ENCODE data around the gene AKR1E2.
"Not testable (repeated sequence)": the region's sequence is repeated elsewhere in the genome, so short reads cannot be mapped to it uniquely, and the experiment has no call there.

AKR1E2 gene

DNA sequence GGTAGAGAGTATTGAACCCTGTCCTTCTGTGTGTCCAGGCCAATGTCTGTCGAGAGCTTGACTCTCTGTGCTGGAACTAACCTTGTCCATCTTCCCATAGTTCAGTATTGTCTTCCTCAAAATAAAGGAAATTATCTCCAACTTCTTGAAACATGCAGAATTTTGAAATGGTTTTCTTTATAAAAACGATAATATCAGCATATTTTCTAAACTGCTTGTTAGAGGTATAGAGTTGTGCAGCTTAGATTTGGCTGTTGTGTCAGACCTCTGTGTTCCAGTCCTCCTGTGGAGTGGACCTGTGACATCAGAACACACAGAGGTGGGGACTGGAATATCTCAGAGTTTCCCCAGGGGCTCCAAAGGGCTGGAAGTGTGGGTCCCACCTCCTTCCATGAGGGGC is 22.2 kb upstream of the AKR1E2 start:
- no peaks in the 10 kb centered on the region for H3K9me3 ChIP-seq (ENCODE audit: control insufficient read depth, insufficient read depth, low read length)
- no peaks in the 10 kb centered on the region for H3K36me3 ChIP-seq (ENCODE audit: insufficient read depth, low read length)
- H3K4me1 ChIP-seq (ENCODE audit: insufficient read depth, low read length): no peaks in the 10 kb centered on the region
- H3K9ac ChIP-seq (ENCODE audit: low read depth, low read length): no peak overlapping the region

DNA sequence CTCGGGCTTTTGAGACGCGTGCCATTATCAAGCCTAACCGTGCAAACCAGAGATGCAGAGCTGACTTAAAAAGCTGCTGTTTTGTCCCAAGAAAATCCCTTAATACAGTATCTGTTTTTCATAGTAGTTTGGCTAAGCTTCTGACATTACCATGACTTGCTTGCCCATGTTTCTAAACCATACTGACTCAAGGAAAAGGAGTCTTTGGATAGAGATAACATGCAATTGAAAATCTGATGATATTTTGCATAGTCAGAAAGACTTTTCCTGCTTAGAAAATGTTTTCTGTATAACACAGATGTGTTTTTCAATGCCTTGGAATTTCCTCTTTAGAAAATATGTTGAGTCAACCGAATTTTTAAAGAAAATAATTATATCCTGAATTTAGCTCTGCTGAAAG is 21.5 kb upstream of the AKR1E2 start:
- no peak overlapping the region for H3K9ac ChIP-seq (ENCODE audit: low read depth, low read length)
- H3K9me3 ChIP-seq (ENCODE audit: control insufficient read depth, insufficient read depth, low read length): no peaks in the 10 kb centered on the region
- H3K4me1 ChIP-seq (ENCODE audit: insufficient read depth, low read length): no peaks in the 10 kb centered on the region
- no peaks in the 10 kb centered on the region for H3K36me3 ChIP-seq (ENCODE audit: insufficient read depth, low read length)

DNA sequence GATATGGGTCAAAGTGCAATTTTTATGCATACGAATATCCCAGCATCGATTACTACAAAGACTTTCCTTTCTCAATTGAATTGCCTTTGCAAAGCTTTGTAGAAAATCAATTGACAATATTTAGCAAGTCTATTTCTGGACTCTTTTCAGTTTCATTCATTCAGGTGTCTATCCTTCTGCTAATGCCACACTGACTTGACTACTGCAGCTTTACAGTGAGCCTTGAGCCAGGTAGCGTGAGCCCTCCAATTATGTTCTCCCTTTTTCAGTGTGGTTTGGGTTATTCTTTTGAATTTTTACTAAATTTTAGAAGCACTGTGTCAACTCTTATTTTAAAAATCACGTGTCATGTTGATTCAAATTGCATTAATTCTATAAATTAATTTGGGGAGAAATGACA is 19.5 kb upstream of the AKR1E2 start:
- H3K36me3 ChIP-seq (ENCODE audit: insufficient read depth, low read length): no peaks in the 10 kb centered on the region
- H3K9me3 ChIP-seq (ENCODE audit: control insufficient read depth, insufficient read depth, low read length): no peaks in the 10 kb centered on the region
- H3K4me1 ChIP-seq (ENCODE audit: insufficient read depth, low read length): no peaks in the 10 kb centered on the region
- H3K9ac ChIP-seq (ENCODE audit: low read depth, low read length): no peak overlapping the region

DNA sequence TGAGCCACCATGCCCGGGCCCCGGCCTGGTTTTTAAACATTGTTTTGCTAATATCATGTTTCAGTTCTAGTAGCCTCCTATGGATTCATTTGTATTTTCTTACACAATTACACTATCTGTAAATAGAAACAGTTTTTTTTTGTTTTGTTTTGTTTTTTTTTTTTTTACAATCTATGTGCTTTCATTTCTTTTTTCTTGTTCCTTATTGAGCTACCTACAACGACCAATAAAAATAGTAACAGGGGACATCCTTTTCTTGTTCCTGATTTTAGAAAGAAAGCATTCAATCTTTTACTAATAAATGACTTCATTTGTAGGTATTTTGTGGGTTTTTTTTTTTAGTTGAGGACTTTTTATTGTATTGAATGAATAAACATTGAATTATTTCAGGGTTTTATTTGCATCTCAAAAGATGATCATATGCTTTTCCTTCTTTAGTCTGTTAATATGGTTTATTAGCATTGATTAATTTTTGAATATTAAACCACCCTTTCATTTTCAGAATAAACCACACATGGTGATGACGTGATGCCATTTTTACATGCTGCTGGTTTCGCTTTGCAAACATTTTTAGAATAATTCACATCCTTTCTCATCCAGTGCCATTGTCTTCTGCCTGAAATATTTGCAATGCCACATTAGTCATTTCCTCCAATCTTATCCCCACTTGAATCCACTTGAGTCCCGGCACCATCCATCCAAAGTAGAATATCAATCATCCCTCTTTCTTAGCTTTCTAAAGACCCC is 18.1 kb upstream of the AKR1E2 start:
- no peaks in the 10 kb centered on the region for H3K36me3 ChIP-seq (ENCODE audit: insufficient read depth, low read length)
- no peak overlapping the region for H3K9ac ChIP-seq (ENCODE audit: low read depth, low read length)
- no peaks in the 10 kb centered on the region for H3K4me1 ChIP-seq (ENCODE audit: insufficient read depth, low read length)
- H3K9me3 ChIP-seq (ENCODE audit: control insufficient read depth, insufficient read depth, low read length): no peaks in the 10 kb centered on the region

- Histone ChIP-seq H3K4me1 (ENCODE audit: insufficient read depth, low read length) (no peaks in the 10 kb centered on the region), H3K9ac (ENCODE audit: low read depth, low read length) (no peak overlapping the region), H3K36me3 (ENCODE audit: insufficient read depth, low read length) (no peaks in the 10 kb centered on the region), H3K9me3 (ENCODE audit: control insufficient read depth, insufficient read depth, low read length) (no peaks in the 10 kb centered on the region)
These were observed 16.9 kb upstream of the AKR1E2 start for GRCh38 chr10:4809156-4809555.

- Histone ChIP-seq H3K36me3 (ENCODE audit: insufficient read depth, low read length) (no peaks in the 10 kb centered on the region), H3K9ac (ENCODE audit: low read depth, low read length) (no peak overlapping the region), H3K4me1 (ENCODE audit: insufficient read depth, low read length) (no peaks in the 10 kb centered on the region), H3K9me3 (ENCODE audit: control insufficient read depth, insufficient read depth, low read length) (no peaks in the 10 kb centered on the region)
These were observed 15.9 kb upstream of the AKR1E2 start for GRCh38 chr10:4810092-4810491.

- Histone ChIP-seq H3K36me3 (ENCODE audit: insufficient read depth, low read length) (no peaks in the 10 kb centered on the region), H3K9ac (ENCODE audit: low read depth, low read length) (no peak overlapping the region), H3K9me3 (ENCODE audit: control insufficient read depth, insufficient read depth, low read length) (peaks cover 4% of the 10 kb centered on the region; the same call in 1 of the 2 replicates), H3K4me1 (ENCODE audit: insufficient read depth, low read length) (no peaks in the 10 kb centered on the region)
These were observed 14.0 kb upstream of the AKR1E2 start for GRCh38 chr10:4812046-4812445.

GRCh38 chr10:4813023-4813422 is 13.0 kb upstream of the AKR1E2 start:
- Histone ChIP-seq H3K9ac (ENCODE audit: low read depth, low read length) (no peak overlapping the region), H3K36me3 (ENCODE audit: insufficient read depth, low read length) (no peaks in the 10 kb centered on the region), H3K9me3 (ENCODE audit: control insufficient read depth, insufficient read depth, low read length) (peaks cover 4% of the 10 kb centered on the region; the same call in 1 of the 2 replicates), H3K4me1 (ENCODE audit: insufficient read depth, low read length) (no peaks in the 10 kb centered on the region)

GRCh38 chr10:4813496-4813895 is 12.5 kb upstream of the AKR1E2 start:
- Histone ChIP-seq H3K36me3 (ENCODE audit: insufficient read depth, low read length) (no peaks in the 10 kb centered on the region), H3K9ac (ENCODE audit: low read depth, low read length) (no peak overlapping the region), H3K9me3 (ENCODE audit: control insufficient read depth, insufficient read depth, low read length) (peaks cover 4% of the 10 kb centered on the region; the same call in 1 of the 2 replicates), H3K4me1 (ENCODE audit: insufficient read depth, low read length) (no peaks in the 10 kb centered on the region)

DNA sequence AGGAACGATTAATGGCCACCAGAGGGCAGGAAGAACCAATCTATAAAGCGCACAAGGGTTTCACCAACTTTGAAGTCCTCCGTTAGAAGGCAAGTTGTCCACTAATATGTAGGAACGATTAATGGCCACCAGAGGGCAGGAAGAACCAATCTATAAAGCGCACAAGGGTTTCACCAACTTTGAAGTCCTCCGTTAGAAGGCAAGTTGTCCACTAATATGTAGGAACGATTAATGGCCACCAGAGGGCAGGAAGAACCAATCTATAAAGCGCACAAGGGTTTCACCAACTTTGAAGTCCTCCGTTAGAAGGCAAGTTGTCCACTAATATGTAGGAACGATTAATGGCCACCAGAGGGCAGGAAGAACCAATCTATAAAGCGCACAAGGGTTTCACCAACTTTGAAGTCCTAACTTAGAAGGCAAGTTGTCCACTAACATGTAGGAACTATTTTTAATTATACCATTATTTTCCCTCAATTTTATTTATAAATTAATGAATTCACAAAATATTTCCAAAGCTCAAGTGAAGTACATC is 10.3 kb upstream of the AKR1E2 start:
- H3K4me1 ChIP-seq (ENCODE audit: insufficient read depth, low read length); H3K36me3 ChIP-seq (ENCODE audit: insufficient read depth, low read length); H3K9me3 ChIP-seq (ENCODE audit: control insufficient read depth, insufficient read depth, low read length); H3K9ac ChIP-seq (ENCODE audit: low read depth, low read length): not testable (repeated sequence)

DNA sequence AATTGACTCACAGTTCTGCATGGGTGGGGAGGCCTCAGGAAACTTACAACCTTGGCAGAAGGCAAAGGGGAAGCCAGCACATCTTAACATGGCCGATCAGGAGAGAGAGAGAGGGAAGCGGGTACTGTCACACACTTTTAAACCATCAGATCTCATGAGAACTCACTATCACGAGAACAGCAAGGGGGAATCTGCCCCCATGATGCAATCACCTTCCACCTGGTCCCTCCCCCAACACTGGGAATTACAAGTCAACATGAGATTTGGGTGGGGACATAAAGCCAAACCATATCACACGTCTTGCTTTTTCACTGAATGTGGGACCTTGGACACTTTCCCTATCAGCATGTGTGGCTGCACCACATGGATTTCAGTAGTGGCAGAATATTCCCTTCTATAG is 9.0 kb upstream of the AKR1E2 start:
- Histone ChIP-seq H3K9me3 (ENCODE audit: control insufficient read depth, insufficient read depth, low read length) (peaks cover 4% of the 10 kb centered on the region; the same call in 1 of the 2 replicates), H3K36me3 (ENCODE audit: insufficient read depth, low read length) (no peaks in the 10 kb centered on the region), H3K4me1 (ENCODE audit: insufficient read depth, low read length) (no peaks in the 10 kb centered on the region), H3K9ac (ENCODE audit: low read depth, low read length) (no peak overlapping the region)

GRCh38 chr10:4819067-4819466 is 6.9 kb upstream of the AKR1E2 start:
- Histone ChIP-seq H3K4me1 (ENCODE audit: insufficient read depth, low read length) (no peaks in the 10 kb centered on the region), H3K9ac (ENCODE audit: low read depth, low read length) (no peak overlapping the region), H3K36me3 (ENCODE audit: insufficient read depth, low read length) (no peaks in the 10 kb centered on the region), H3K9me3 (ENCODE audit: control insufficient read depth, insufficient read depth, low read length) (peaks cover 4% of the 10 kb centered on the region; the same call in 1 of the 2 replicates)

DNA sequence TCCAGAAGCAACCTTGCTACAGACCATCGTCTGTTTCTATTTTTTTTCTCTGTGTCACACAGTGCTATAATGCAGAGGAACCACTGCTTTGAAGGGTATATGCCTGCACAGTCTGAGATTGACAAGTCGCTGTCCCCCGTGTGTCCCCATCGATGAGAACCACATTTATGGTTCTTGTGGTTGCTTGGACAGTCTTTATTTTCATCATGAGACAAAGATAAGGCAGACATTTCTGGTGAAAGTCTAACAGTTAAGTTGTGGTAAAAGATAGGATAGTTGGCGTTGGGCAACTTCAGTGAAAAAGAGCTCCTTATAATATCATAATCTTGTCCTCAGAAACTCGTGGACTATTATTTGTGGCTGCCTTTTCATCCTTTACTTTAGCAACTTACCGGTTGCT is 6.3 kb upstream of the AKR1E2 start:
- Histone ChIP-seq H3K36me3 (ENCODE audit: insufficient read depth, low read length) (no peaks in the 10 kb centered on the region), H3K9ac (ENCODE audit: low read depth, low read length) (no peak overlapping the region), H3K9me3 (ENCODE audit: control insufficient read depth, insufficient read depth, low read length) (peaks cover 4% of the 10 kb centered on the region; the same call in 1 of the 2 replicates), H3K4me1 (ENCODE audit: insufficient read depth, low read length) (no peaks in the 10 kb centered on the region)

DNA sequence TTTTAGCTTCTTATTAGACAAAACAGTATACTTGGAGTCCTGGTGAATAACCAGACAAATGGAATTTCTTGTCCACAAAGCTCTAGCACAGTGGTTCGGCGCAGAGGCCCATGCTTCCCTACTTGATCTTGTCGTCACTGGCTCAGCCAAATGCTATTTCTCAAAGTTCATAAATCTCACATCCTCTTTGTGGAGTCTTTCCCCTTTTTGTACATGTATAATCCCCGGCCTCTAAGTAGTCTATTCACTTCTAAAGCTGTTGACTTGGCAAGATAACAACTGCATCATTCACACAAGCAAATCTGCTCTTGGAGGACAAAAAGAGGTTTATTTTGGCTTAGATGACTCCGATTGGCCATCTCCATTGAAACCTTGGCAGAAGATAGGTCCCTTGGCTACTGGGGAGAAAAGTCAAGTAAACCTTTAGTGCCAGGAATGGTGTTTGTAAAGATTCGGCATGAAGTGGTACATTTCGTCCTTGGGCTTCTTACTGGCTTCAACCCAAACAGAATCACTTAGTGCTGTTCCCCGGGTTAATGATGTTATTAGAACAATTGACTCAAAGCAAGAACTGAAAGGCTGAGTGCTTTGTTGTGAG is 5.1 kb upstream of the AKR1E2 start:
- H3K9me3 ChIP-seq (ENCODE audit: control insufficient read depth, insufficient read depth, low read length): peaks cover 4% of the 10 kb centered on the region; the same call in 1 of the 2 replicates
- no peak overlapping the region for H3K9ac ChIP-seq (ENCODE audit: low read depth, low read length)
- H3K36me3 ChIP-seq (ENCODE audit: insufficient read depth, low read length): no peaks in the 10 kb centered on the region
- H3K4me1 ChIP-seq (ENCODE audit: insufficient read depth, low read length): no peaks in the 10 kb centered on the region

DNA sequence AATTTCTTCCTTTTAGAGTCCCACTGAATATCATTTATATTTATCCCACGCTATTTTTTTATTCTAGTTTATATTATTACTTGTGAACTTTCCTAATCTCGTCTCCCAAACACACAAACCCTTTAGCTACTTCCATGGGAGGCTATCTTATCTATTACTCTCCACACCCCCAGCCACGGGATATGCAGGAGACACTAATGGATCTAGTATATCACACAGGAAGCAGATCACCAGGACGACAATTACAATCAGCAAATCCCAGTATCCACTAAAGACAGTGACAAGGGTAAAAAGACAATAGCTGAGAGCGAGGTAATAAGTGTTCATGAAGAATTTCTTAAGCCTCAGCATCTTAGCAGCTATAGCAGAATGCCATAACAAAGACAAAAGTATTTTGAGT is 3.8 kb upstream of the AKR1E2 start:
- Histone ChIP-seq H3K4me1 (ENCODE audit: insufficient read depth, low read length) (no peaks in the 10 kb centered on the region), H3K9me3 (ENCODE audit: control insufficient read depth, insufficient read depth, low read length) (no peaks in the 10 kb centered on the region), H3K36me3 (ENCODE audit: insufficient read depth, low read length) (no peaks in the 10 kb centered on the region), H3K9ac (ENCODE audit: low read depth, low read length) (no peak overlapping the region)

Data from ES-I3 (cell line).